HepG2 (cell line): ENCODE results near the gene TDRD5.

Source experiments
- MXD4 ChIP-seq: IDR thresholded peaks from 2 replicates; pipeline ENCODE4 v1.6.1; 2016; ENCODE audit warnings: mild to moderate bottlenecking, missing biosample characterization, missing genetic modification reagents
- THYN1 ChIP-seq: sonication (generic); formaldehyde crosslinking; IDR thresholded peaks from 2 replicates; pipeline ENCODE4 v1.8.1; 2023; ENCODE audit warnings: low read depth, mild to moderate bottlenecking, moderate library complexity, missing genetic modification reagents, borderline replicate concordance
- TF ChIP-seq, protein P1 (sequence below): sonication (generic); formaldehyde crosslinking; IDR thresholded peaks from 2 replicates; pipeline ENCODE4 v1.4.0; 2020; ENCODE audit warnings: missing genetic modification reagents

DNA sequence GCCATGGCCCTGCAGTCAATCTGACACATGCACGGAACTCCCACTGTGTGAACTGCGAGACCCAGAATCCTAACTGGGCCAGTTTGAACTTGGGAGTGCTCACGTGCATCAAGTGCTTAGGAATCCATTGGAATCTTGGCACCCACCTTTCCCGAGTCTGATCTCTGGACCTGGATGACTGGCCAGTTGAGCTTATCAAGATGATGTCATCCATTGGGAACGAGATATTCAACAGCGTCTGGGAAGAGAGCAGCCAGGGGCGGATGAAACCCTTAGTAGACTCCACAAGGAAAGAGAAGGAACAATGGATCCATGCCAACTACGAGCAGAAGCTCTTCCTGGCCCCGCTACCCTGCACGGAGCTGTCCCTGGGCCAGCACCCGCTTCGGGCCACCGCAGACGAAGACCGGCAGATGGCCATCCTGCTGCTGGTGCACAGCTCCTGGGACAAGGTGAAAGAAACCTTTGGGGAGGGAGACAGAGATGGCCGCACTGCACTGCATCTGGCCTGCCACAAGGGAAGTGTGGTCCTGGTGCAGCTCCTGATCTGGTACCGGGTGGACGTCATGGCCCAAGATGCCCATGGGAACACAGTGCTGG, 3.1 kb upstream of the TDRD5 start:
- TF ChIP-seq MXD4 (CRISPR knock-in tag) (no peak), THYN1 (CRISPR knock-in tag) (no peak)
- TF ChIP-seq, protein P1, sequence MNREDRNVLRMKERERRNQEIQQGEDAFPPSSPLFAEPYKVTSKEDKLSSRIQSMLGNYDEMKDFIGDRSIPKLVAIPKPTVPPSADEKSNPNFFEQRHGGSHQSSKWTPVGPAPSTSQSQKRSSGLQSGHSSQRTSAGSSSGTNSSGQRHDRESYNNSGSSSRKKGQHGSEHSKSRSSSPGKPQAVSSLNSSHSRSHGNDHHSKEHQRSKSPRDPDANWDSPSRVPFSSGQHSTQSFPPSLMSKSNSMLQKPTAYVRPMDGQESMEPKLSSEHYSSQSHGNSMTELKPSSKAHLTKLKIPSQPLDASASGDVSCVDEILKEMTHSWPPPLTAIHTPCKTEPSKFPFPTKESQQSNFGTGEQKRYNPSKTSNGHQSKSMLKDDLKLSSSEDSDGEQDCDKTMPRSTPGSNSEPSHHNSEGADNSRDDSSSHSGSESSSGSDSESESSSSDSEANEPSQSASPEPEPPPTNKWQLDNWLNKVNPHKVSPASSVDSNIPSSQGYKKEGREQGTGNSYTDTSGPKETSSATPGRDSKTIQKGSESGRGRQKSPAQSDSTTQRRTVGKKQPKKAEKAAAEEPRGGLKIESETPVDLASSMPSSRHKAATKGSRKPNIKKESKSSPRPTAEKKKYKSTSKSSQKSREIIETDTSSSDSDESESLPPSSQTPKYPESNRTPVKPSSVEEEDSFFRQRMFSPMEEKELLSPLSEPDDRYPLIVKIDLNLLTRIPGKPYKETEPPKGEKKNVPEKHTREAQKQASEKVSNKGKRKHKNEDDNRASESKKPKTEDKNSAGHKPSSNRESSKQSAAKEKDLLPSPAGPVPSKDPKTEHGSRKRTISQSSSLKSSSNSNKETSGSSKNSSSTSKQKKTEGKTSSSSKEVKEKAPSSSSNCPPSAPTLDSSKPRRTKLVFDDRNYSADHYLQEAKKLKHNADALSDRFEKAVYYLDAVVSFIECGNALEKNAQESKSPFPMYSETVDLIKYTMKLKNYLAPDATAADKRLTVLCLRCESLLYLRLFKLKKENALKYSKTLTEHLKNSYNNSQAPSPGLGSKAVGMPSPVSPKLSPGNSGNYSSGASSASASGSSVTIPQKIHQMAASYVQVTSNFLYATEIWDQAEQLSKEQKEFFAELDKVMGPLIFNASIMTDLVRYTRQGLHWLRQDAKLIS (CRISPR knock-in tag) = no peak
